ENCODE results near the gene ZIC2.
"Not testable (repeated sequence)": the region's sequence is repeated elsewhere in the genome, so short reads cannot be mapped to it uniquely, and the experiment has no call there.

The ZIC2 gene

GRCh38 chr13:100024023-100024422 lies 42.4 kb downstream of the ZIC2 start:
- DNase-seq, result no peak

- DNase-seq, result no peak
These were observed 48.3 kb downstream of the ZIC2 start for GRCh38 chr13:100029933-100030332.

- not testable (repeated sequence) for DNase-seq
These were observed 51.1 kb downstream of the ZIC2 start for GRCh38 chr13:100032642-100033041.

GRCh38 chr13:100035936-100036335 lies 54.4 kb downstream of the ZIC2 start:
- no peak for DNase-seq

Data from NCI-H146 (cell line).